Measurements from ENCODE around the gene RPP40. TPM values are rescaled to one million over a fixed set of nuclear protein-coding genes. Genes with fewer than 3 reads are reported as not detected.
A peak's percentile ranks its signal among the peaks of the same experiment; 100 is the strongest.

Gene RPP40
- total and polyA plus RNA-seq, 2 of the 13 experiments (the other 11 are each of a cell fraction or from before 2014, with no cell fraction given): 18.0 to 41.2 TPM

DNA sequence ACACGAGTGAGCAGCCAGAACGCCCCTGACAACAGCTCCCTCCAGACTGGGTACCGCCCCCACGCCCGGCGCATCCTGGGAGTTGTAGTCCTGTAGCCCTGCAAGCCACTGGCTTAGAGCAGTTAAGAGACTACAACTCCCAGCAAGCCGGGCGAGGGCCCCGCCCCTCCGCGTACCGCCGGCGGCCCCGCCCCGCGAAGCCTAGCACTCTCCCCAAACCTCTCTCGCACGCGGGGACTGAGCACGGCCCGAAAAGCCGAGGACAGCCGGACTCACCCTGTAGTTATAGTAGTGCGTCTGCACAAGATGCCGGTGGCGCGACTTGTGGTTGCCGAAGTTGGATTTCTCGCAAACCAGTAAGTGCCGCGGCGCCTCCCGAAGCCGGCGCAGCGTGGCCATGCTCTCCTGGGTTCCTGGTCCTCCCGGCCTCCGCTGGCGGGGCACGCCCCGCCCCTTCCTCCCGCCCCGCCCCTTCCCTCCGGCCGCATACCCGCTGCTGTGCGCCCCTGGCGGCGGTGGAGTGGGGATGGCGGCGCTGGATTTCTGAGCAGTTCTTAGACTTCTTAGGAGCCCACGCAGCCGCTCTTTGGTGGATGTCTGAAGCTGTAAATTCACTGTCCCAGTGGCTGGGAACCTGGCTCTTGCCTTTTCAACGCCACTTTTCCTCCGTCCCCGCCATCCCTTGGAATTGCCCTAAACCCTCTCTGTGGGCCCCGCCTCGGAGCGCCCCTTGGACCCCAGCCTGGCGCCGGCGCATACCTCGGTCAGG is at the start of gene RPP40 (continued):
- TF ChIP-seq, protein P1, sequence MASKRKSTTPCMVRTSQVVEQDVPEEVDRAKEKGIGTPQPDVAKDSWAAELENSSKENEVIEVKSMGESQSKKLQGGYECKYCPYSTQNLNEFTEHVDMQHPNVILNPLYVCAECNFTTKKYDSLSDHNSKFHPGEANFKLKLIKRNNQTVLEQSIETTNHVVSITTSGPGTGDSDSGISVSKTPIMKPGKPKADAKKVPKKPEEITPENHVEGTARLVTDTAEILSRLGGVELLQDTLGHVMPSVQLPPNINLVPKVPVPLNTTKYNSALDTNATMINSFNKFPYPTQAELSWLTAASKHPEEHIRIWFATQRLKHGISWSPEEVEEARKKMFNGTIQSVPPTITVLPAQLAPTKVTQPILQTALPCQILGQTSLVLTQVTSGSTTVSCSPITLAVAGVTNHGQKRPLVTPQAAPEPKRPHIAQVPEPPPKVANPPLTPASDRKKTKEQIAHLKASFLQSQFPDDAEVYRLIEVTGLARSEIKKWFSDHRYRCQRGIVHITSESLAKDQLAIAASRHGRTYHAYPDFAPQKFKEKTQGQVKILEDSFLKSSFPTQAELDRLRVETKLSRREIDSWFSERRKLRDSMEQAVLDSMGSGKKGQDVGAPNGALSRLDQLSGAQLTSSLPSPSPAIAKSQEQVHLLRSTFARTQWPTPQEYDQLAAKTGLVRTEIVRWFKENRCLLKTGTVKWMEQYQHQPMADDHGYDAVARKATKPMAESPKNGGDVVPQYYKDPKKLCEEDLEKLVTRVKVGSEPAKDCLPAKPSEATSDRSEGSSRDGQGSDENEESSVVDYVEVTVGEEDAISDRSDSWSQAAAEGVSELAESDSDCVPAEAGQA (IDR thresholded peaks at IDR 0.05; ENCODE audit: low read depth): peak; percentile 12; the same call in 1 of the 2 replicates
- TF ChIP-seq, protein P1 (CRISPR knock-in tag; IDR thresholded peaks at IDR 0.05; ENCODE audit: borderline replicate concordance): peak; percentile 95
- TF ChIP-seq KDM6A (CRISPR knock-in tag; IDR thresholded peaks at IDR 0.05; ENCODE audit: low read depth): peak; percentile 7; the same call in 1 of the 2 replicates
- TF ChIP-seq ZNF841 (CRISPR knock-in tag; IDR thresholded peaks at IDR 0.05; ENCODE audit: borderline replicate concordance): no peak
- no peak for TF ChIP-seq TRIM24 (CRISPR knock-in tag; IDR thresholded peaks at IDR 0.05)
- TF ChIP-seq SOX5 (CRISPR knock-in tag; IDR thresholded peaks at IDR 0.05; ENCODE audit: borderline replicate concordance): peak; percentile 52; the same call in 1 of the 2 replicates
- TF ChIP-seq ZFY (CRISPR knock-in tag; IDR thresholded peaks at IDR 0.05): peak; percentile 94
- peak; percentile 89 for TF ChIP-seq SP5 (CRISPR knock-in tag; IDR thresholded peaks at IDR 0.05; ENCODE audit: borderline replicate concordance, low read depth)
- TF ChIP-seq, protein P2, sequence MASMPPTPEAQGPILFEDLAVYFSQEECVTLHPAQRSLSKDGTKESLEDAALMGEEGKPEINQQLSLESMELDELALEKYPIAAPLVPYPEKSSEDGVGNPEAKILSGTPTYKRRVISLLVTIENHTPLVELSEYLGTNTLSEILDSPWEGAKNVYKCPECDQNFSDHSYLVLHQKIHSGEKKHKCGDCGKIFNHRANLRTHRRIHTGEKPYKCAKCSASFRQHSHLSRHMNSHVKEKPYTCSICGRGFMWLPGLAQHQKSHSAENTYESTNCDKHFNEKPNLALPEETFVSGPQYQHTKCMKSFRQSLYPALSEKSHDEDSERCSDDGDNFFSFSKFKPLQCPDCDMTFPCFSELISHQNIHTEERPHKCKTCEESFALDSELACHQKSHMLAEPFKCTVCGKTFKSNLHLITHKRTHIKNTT (CRISPR knock-in tag; IDR thresholded peaks at IDR 0.05): no peak
- no peak; the same call in 1 of the 2 replicates for TF ChIP-seq ZSCAN25 (CRISPR knock-in tag; IDR thresholded peaks at IDR 0.05)
- TF ChIP-seq, protein P3, sequence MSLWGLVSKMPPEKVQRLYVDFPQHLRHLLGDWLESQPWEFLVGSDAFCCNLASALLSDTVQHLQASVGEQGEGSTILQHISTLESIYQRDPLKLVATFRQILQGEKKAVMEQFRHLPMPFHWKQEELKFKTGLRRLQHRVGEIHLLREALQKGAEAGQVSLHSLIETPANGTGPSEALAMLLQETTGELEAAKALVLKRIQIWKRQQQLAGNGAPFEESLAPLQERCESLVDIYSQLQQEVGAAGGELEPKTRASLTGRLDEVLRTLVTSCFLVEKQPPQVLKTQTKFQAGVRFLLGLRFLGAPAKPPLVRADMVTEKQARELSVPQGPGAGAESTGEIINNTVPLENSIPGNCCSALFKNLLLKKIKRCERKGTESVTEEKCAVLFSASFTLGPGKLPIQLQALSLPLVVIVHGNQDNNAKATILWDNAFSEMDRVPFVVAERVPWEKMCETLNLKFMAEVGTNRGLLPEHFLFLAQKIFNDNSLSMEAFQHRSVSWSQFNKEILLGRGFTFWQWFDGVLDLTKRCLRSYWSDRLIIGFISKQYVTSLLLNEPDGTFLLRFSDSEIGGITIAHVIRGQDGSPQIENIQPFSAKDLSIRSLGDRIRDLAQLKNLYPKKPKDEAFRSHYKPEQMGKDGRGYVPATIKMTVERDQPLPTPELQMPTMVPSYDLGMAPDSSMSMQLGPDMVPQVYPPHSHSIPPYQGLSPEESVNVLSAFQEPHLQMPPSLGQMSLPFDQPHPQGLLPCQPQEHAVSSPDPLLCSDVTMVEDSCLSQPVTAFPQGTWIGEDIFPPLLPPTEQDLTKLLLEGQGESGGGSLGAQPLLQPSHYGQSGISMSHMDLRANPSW (CRISPR knock-in tag; IDR thresholded peaks at IDR 0.05; ENCODE audit: borderline replicate concordance): peak; percentile 70; the same call in 1 of the 2 replicates
- TF ChIP-seq, protein P4, sequence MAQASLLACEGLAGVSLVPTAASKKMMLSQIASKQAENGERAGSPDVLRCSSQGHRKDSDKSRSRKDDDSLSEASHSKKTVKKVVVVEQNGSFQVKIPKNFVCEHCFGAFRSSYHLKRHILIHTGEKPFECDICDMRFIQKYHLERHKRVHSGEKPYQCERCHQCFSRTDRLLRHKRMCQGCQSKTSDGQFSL (CRISPR knock-in tag; IDR thresholded peaks at IDR 0.05): peak; percentile 77
- TF ChIP-seq, protein P5, sequence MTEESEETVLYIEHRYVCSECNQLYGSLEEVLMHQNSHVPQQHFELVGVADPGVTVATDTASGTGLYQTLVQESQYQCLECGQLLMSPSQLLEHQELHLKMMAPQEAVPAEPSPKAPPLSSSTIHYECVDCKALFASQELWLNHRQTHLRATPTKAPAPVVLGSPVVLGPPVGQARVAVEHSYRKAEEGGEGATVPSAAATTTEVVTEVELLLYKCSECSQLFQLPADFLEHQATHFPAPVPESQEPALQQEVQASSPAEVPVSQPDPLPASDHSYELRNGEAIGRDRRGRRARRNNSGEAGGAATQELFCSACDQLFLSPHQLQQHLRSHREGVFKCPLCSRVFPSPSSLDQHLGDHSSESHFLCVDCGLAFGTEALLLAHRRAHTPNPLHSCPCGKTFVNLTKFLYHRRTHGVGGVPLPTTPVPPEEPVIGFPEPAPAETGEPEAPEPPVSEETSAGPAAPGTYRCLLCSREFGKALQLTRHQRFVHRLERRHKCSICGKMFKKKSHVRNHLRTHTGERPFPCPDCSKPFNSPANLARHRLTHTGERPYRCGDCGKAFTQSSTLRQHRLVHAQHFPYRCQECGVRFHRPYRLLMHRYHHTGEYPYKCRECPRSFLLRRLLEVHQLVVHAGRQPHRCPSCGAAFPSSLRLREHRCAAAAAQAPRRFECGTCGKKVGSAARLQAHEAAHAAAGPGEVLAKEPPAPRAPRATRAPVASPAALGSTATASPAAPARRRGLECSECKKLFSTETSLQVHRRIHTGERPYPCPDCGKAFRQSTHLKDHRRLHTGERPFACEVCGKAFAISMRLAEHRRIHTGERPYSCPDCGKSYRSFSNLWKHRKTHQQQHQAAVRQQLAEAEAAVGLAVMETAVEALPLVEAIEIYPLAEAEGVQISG (CRISPR knock-in tag; IDR thresholded peaks at IDR 0.05): peak; percentile 91
- TF ChIP-seq ZNF326 (CRISPR knock-in tag; IDR thresholded peaks at IDR 0.05; ENCODE audit: borderline replicate concordance): no peak
- TF ChIP-seq ZMYM4 (CRISPR knock-in tag; IDR thresholded peaks at IDR 0.05): peak; percentile 41; the same call in 1 of the 2 replicates
- TF ChIP-seq GTF2F1 (IDR thresholded peaks at IDR 0.05; ENCODE audit: low read length): no peak
